Thyroid gland (tissue), 4 donors: ENCODE data around the gene GNG12. TPM values are rescaled to one million over a fixed set of nuclear protein-coding genes. Genes with fewer than 3 reads are reported as not detected.

Experiments used
- DNase-seq, 2 donors: peaks; one replicate each; pipeline ENCODE4 v3.0.0-alpha.2; 2019
- H3K27ac ChIP-seq, 3 donors: fragments of 200-600 bp; sonication (generic); 1 replicate in 2 of 3; 2 replicates in 1 of 3; pipeline ENCODE4 v1.5.1; 2016 to 2019; ENCODE audit warnings: mild to moderate bottlenecking in 1 of 3, moderate library complexity in 1 of 3
- H3K27me3 ChIP-seq: fragments of 200-600 bp; sonication (generic); one replicate; pipeline ENCODE4 v1.5.1; 2019
- H3K36me3 ChIP-seq, 2 donors: fragments of 200-600 bp; sonication (generic); one replicate each; pipeline ENCODE4 v1.5.1; 2016 to 2019
- H3K4me1 ChIP-seq, 2 donors: fragments of 200-600 bp; sonication (generic); one replicate each; pipeline ENCODE4 v1.5.1; 2017 to 2019
- H3K4me3 ChIP-seq, 3 donors: fragments of 200-600 bp; sonication (generic); replicated peaks in 1 of 3; 1 replicate in 2 of 3; 2 replicates in 1 of 3; pipeline ENCODE4 v1.5.1; 2016; ENCODE audit warnings: mild to moderate bottlenecking in 1 of 3
- H3K9me3 ChIP-seq: fragments of 200-600 bp; sonication (generic); one replicate; pipeline ENCODE4 v1.5.1; 2017
- CTCF ChIP-seq, 6 experiments: fragments of 200-600 bp in 3 of 6; fragments of 450-650 bp in 3 of 6; sonication (generic) in 3 of 6; IDR thresholded peaks; one replicate each; pipeline ENCODE4 v1.5.1; 2016 to 2019; ENCODE audit warnings: antibody characterized with exemption in 6 of 6, mild to moderate bottlenecking in 2 of 6, inconsistent platforms in 1 of 6, moderate library complexity in 1 of 6
- POLR2A ChIP-seq, 2 donors: fragments of 450-650 bp; IDR thresholded peaks; one replicate each; pipeline ENCODE4 v1.6.1; 2017; ENCODE audit warnings: antibody characterized with exemption in 2 of 2, mild to moderate bottlenecking in 2 of 2, moderate library complexity in 1 of 2
- WGBS, 2 donors: methylation state at CpG; one replicate each; pipeline ENCODE4 v1.1.5; 2017; 5-methylcytosine and 5-hydroxymethylcytosine counted together
- intact Hi-C: fragments of 100-400 bp; cut with DNase I; formaldehyde crosslinking; loops from one replicate; pipeline ENCODE4 v1.15.1; 2023
- total RNA-seq, 4 donors: library from RNA; depleted of rRNA; stranded (reverse); fragments of >200 nt; gene quantifications; one replicate each; pipeline ENCODE4 v1.2.3, GENCODE V29; 2016

The GNG12 gene
- total RNA-seq, result 100 to 1,000 TPM; 100 to 155 (median 127) TPM

- Histone ChIP-seq H3K4me3 (peak within 1 kb of the TSS; percentile 26 to 76 (median 56)), H3K27ac (peak within 1 kb of the TSS; percentile 66 to 97 (median 92)), H3K27me3 (no peaks in the 10 kb centered on the region), H3K36me3 (no peaks in the 10 kb centered on the region), H3K4me1 (peaks cover 17 to 27% of the 10 kb centered on the region in 2 donors), H3K9me3 (no peaks in the 10 kb centered on the region)
- intact Hi-C loops, result loop anchor here (10.0 kb wide), 1 partner anchor 298 kb away; no protein-coding TSS in a partner anchor
- no peak for TF ChIP-seq CTCF (IDR thresholded peaks at IDR 0.05)
- TF ChIP-seq POLR2A (IDR thresholded peaks at IDR 0.05), result peak; percentile 20 to 83
- 0 to 1% methylated on average over 45 to 86 of the region's 94 CpGs for WGBS, 2 donors
- peak; percentile 84 for DNase-seq
Observed at GRCh38 chr1:67832737-67833601, at the start of gene GNG12. Gene GNG12 (minus strand): TSS chr1:67833467. CDS start chr1:67707686, 125,781 bp downstream.

GRCh38 chr1:67882196-67882958, 49.1 kb upstream of the GNG12 start:
- Histone ChIP-seq H3K27me3 (no peaks in the 10 kb centered on the region), H3K4me1 (no peaks in the 10 kb centered on the region), H3K9me3 (no peaks in the 10 kb centered on the region), H3K36me3 (no peaks in the 10 kb centered on the region), H3K27ac (no peak overlapping the region), H3K4me3 (no peak overlapping the region)
- TF ChIP-seq CTCF (IDR thresholded peaks at IDR 0.05) (no peak), POLR2A (IDR thresholded peaks at IDR 0.05) (no peak)
- intact Hi-C loops, result no loop called here
- no peak for DNase-seq

DNA sequence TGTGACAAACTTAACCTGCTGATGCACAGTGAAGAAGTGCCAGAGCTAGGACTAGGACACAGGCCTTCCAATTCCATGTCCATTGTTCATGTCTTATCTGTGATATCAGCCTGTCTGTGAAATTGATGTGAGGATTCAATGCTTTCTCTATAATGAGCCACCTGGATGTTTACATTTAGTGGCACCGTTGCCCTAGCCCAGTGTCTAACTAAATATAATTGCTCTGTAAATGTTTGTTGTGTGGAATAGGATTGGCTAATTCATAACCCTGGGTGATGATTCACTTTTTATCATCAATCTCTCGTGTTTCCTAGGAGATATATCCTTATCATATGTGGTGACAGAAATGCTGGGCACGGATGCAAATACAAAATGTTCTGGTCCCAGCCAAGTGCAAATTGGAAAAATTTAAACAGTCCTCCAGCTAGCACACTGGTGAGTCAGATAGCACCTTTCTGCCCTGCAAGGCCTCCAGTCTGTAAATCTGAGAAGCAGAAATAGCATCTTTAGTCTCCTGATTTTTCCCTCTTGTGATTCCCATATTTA, 46.9 kb upstream of the GNG12 start:
- intact Hi-C loops, result no loop called here
- Histone ChIP-seq H3K27ac (no peak overlapping the region), H3K4me1 (no peaks in the 10 kb centered on the region), H3K27me3 (no peaks in the 10 kb centered on the region), H3K4me3 (no peak overlapping the region), H3K36me3 (no peaks in the 10 kb centered on the region), H3K9me3 (no peaks in the 10 kb centered on the region)
- TF ChIP-seq CTCF (IDR thresholded peaks at IDR 0.05) (no peak), POLR2A (IDR thresholded peaks at IDR 0.05) (no peak)
- no peak for DNase-seq
- WGBS, 2 donors, result 75 to 76% methylated on average over 3 of the region's 3 CpGs

DNA sequence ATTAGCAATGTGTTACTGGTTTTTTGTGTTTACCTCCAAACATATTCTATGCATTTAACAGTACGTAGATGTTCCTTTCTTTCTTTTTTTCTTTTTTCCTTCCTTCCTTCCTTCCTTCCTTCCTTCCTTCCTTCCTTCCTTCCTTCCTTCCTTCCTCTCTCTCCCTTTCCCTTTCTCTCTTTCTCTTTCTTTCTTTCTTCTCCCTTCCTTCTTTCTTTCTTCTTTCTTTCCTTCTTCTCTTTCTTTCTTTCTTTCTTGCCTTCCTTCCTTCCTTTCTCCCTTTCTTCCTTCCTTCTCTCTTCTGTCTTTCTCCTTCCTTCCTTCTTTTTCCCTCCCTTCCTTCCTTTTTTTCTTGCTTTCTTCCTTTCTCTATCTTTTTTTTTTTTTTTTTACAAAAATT, 46.2 kb upstream of the GNG12 start:
- H3K36me3 ChIP-seq, result no peaks in the 10 kb centered on the region
- no peak for DNase-seq
- no peak overlapping the region for H3K4me3 ChIP-seq
- 85 to 86% methylated on average over 1 of the region's 1 CpG for WGBS, 2 donors
- no peaks in the 10 kb centered on the region for H3K9me3 ChIP-seq
- H3K4me1 ChIP-seq, result no peaks in the 10 kb centered on the region
- no peak overlapping the region for H3K27ac ChIP-seq
- TF ChIP-seq POLR2A (IDR thresholded peaks at IDR 0.05), result no peak
- TF ChIP-seq CTCF (IDR thresholded peaks at IDR 0.05), result no peak
- intact Hi-C loops, result no loop called here
- H3K27me3 ChIP-seq, result no peaks in the 10 kb centered on the region
